Measurements from ENCODE around the gene TNP1. TPM values are rescaled to one million over a fixed set of nuclear protein-coding genes. Genes with fewer than 3 reads are reported as not detected.

TNP1 gene
- total RNA-seq, 1 donor from 2014 or later, result not detected

DNA sequence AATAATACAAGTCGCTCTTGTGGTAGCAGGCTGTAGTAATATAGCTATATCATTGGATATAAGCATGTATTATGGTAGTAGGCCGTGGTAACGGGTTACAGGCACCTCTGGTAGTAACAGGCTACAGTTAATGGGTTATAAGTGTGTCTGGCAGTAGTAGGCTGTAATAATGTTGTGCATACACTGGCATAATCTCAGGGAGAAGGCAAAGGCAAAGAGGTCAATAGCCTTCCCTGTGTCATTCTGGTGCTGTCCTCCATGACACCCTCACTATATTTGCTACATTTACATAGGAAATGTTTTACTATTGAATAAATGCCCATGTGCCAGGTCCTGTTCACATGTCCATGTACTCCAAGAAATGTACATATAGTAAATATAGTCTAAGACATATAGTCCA lies 12.8 kb upstream of the TNP1 start:
- no peak overlapping the region for H3K27ac Mint-ChIP-seq (ENCODE audit: unreplicated experiment)
- H3K9me3 Mint-ChIP-seq (ENCODE audit: unreplicated experiment), result no peaks in the 10 kb centered on the region
- no peaks in the 10 kb centered on the region for H3K4me1 Mint-ChIP-seq (ENCODE audit: low read depth, unreplicated experiment)
- DNase-seq, result no peak
- no peaks in the 10 kb centered on the region for H3K27me3 Mint-ChIP-seq (ENCODE audit: unreplicated experiment)
- H3K36me3 Mint-ChIP-seq (ENCODE audit: unreplicated experiment), result peaks cover 6% of the 10 kb centered on the region
- H3K4me3 Mint-ChIP-seq (ENCODE audit: unreplicated experiment), result no peak overlapping the region
- TF ChIP-seq, protein P1, sequence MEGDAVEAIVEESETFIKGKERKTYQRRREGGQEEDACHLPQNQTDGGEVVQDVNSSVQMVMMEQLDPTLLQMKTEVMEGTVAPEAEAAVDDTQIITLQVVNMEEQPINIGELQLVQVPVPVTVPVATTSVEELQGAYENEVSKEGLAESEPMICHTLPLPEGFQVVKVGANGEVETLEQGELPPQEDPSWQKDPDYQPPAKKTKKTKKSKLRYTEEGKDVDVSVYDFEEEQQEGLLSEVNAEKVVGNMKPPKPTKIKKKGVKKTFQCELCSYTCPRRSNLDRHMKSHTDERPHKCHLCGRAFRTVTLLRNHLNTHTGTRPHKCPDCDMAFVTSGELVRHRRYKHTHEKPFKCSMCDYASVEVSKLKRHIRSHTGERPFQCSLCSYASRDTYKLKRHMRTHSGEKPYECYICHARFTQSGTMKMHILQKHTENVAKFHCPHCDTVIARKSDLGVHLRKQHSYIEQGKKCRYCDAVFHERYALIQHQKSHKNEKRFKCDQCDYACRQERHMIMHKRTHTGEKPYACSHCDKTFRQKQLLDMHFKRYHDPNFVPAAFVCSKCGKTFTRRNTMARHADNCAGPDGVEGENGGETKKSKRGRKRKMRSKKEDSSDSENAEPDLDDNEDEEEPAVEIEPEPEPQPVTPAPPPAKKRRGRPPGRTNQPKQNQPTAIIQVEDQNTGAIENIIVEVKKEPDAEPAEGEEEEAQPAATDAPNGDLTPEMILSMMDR (IDR thresholded peaks at IDR 0.05; ENCODE audit: partially characterized antibody, unreplicated experiment), result no peak

DNA sequence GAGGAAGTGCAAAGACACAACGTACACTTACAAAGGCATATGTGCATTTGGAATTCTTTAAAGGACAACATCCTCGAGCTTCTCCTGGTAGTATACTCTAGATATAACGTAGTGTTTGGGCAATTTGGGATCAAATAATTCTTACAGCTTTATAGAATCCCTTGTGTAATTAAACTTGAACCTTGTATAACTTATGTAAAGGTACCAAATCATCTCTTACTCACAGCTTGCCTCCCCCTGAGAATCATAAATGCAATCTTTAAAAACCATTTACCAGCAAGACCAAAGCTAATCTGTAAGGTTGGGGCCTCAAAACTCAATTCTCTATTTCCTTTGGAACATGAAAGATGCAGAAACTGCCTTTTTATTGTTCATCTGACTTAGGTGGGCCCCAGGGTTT lies 12.2 kb upstream of the TNP1 start:
- Mint-ChIP-seq H3K36me3 (ENCODE audit: unreplicated experiment) (peaks cover 6% of the 10 kb centered on the region), H3K4me3 (ENCODE audit: unreplicated experiment) (no peak overlapping the region), H3K27me3 (ENCODE audit: unreplicated experiment) (no peaks in the 10 kb centered on the region), H3K27ac (ENCODE audit: unreplicated experiment) (no peak overlapping the region), H3K9me3 (ENCODE audit: unreplicated experiment) (no peaks in the 10 kb centered on the region), H3K4me1 (ENCODE audit: low read depth, unreplicated experiment) (no peaks in the 10 kb centered on the region)
- TF ChIP-seq, protein P1 (IDR thresholded peaks at IDR 0.05; ENCODE audit: partially characterized antibody, unreplicated experiment), result no peak
- DNase-seq, result no peak

DNA sequence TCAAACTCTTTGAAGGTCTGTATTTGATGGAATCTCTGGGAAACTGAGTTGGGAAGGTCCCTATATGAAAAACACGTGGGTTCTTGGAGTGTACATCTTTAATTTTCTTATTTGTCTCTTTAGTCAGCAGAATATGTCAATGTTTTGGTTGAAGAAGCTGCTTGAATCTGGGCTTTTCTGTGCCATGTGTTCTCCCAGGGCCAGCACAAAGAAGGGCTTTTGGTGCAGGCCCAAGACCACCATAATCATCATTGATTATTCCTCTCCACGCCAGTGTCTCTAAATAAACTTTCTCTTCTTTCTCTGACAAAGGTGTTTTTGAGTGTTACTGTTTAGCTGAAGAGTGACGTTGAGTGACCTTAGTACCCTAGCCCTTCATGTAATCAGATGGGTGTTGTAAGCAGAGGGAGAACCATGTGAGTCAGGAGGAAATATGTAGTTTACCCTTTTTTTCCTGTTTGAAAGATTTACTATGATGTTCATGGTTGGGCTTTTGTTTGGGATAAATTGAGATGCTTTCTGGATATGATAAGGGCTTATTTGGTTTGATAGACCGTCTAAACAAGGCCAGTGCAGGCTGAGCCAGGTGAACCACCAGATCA lies 11.6 kb upstream of the TNP1 start:
- H3K9me3 Mint-ChIP-seq (ENCODE audit: unreplicated experiment), result no peaks in the 10 kb centered on the region
- no peak for DNase-seq
- no peak overlapping the region for H3K27ac Mint-ChIP-seq (ENCODE audit: unreplicated experiment)
- TF ChIP-seq, protein P1 (IDR thresholded peaks at IDR 0.05; ENCODE audit: partially characterized antibody, unreplicated experiment), result no peak
- H3K4me3 Mint-ChIP-seq (ENCODE audit: unreplicated experiment), result no peak overlapping the region
- no peaks in the 10 kb centered on the region for H3K4me1 Mint-ChIP-seq (ENCODE audit: low read depth, unreplicated experiment)
- H3K36me3 Mint-ChIP-seq (ENCODE audit: unreplicated experiment), result peaks cover 6% of the 10 kb centered on the region
- no peaks in the 10 kb centered on the region for H3K27me3 Mint-ChIP-seq (ENCODE audit: unreplicated experiment)

DNA sequence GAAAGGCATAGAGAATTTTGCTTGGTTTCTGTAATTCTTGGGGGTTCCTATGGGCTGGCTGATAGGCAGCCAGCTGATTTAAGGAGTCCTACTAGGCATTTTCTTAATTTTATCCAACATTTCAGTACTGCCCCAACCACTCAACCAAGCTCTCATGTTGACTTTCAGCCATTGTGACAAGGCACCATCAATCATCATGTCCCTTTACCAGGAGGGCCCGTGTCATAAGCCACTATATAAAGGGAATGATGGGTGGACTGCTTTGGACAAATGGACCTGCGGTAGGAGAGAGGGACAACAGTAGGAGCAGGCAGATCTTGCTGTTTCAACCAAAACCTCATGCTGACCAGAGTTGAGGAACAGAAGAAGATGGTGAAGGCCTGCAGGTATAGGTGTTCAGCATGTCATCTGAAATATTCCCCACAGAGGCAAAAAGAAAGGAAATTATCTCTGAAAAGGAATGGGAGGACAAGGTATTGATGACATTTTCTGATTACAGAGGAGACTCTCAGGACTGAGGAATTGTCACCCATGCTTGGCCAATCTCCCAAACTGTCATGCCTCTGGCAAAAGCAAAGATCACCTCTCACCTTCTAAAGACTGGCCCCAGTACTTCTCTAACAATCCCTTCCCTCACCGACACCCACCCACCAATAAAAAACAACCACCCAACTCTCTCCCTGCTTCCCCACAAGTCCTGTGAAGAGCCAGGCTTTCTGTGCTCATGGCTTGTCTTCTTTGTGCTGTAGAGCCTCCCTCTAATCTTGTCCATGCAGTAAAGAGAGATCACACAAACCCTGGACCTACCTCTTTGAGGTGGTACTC lies 10.9 kb upstream of the TNP1 start:
- H3K36me3 Mint-ChIP-seq (ENCODE audit: unreplicated experiment), result peaks cover 6% of the 10 kb centered on the region
- H3K4me3 Mint-ChIP-seq (ENCODE audit: unreplicated experiment), result no peak overlapping the region
- no peaks in the 10 kb centered on the region for H3K27me3 Mint-ChIP-seq (ENCODE audit: unreplicated experiment)
- TF ChIP-seq, protein P1 (IDR thresholded peaks at IDR 0.05; ENCODE audit: partially characterized antibody, unreplicated experiment), result no peak
- H3K27ac Mint-ChIP-seq (ENCODE audit: unreplicated experiment), result no peak overlapping the region
- no peaks in the 10 kb centered on the region for H3K9me3 Mint-ChIP-seq (ENCODE audit: unreplicated experiment)
- H3K4me1 Mint-ChIP-seq (ENCODE audit: low read depth, unreplicated experiment), result no peaks in the 10 kb centered on the region
- DNase-seq, result no peak

DNA sequence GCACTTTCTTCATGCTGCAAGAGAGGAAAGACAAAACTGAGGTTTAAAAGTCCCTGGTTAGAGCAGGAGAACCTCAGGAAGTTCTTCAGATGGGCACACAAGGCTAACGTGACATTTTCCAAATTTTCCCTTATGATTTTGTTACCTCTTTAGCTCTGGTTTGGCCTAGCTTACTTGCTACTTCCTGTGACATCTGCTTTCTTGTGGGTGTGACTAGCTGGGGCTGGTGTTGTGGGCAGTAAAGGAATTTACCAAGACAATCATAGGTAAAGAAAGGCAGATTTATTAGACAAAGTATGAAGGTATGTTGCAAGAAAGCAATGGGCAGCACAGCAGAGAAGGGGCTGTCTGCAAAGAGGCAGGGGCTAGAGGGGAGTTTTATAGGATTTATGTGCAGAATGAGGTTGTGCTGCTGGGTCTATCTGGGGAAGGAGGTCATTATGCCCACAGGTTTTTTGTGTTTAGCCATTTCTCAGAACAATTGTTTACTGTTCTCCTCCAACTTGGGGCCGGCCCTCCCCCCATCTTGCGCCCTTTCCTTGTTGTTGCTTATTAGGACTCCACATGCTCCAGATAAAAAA lies 6.7 kb upstream of the TNP1 start:
- H3K36me3 Mint-ChIP-seq (ENCODE audit: unreplicated experiment), result peaks cover 6% of the 10 kb centered on the region
- TF ChIP-seq, protein P1 (IDR thresholded peaks at IDR 0.05; ENCODE audit: partially characterized antibody, unreplicated experiment), result no peak

More for the DNA sequence above, 6.7 kb upstream of the TNP1 start:
- no peak overlapping the region for H3K27ac Mint-ChIP-seq (ENCODE audit: unreplicated experiment)
- no peaks in the 10 kb centered on the region for H3K27me3 Mint-ChIP-seq (ENCODE audit: unreplicated experiment)
- no peaks in the 10 kb centered on the region for H3K4me1 Mint-ChIP-seq (ENCODE audit: low read depth, unreplicated experiment)
- DNase-seq, result no peak
- H3K4me3 Mint-ChIP-seq (ENCODE audit: unreplicated experiment), result no peak overlapping the region
- H3K9me3 Mint-ChIP-seq (ENCODE audit: unreplicated experiment), result no peaks in the 10 kb centered on the region
